GM19025 (cell line): ENCODE results near the gene TAF4.

Experiments
- ATAC-seq: cut with Tn5 transposase; IDR thresholded peaks from one replicate; pipeline ENCODE4 v1.9.1; 2021; ENCODE audit warnings: mild to moderate bottlenecking, low read depth, moderate library complexity; ENCODE audit not compliant: unreplicated experiment

Gene TAF4

GRCh38 chr20:61936701-61937131, 129.0 kb downstream of the TAF4 start:
- ATAC-seq, result no peak

- no peak for ATAC-seq
Observed at GRCh38 chr20:61935926-61936700, 129.6 kb downstream of the TAF4 start.

- ATAC-seq, result no peak
Observed at GRCh38 chr20:61934716-61935530, 130.8 kb downstream of the TAF4 start.

- ATAC-seq, result no peak
Observed at GRCh38 chr20:61933951-61934715, 131.5 kb downstream of the TAF4 start.

GRCh38 chr20:61933481-61933950, 132.2 kb downstream of the TAF4 start:
- ATAC-seq, result no peak

GRCh38 chr20:61932711-61933480, 132.8 kb downstream of the TAF4 start:
- no peak for ATAC-seq

- ATAC-seq, result no peak
Observed at GRCh38 chr20:61932199-61932592, 133.5 kb downstream of the TAF4 start.

GRCh38 chr20:61931476-61932198, 134.0 kb downstream of the TAF4 start:
- ATAC-seq, result no peak

- ATAC-seq, result no peak
Observed at GRCh38 chr20:61930776-61931475, 134.8 kb downstream of the TAF4 start.

- no peak for ATAC-seq
Observed at GRCh38 chr20:61929971-61930666, 135.6 kb downstream of the TAF4 start.

- no peak for ATAC-seq
Observed at GRCh38 chr20:61929561-61929960, 136.1 kb downstream of the TAF4 start.

- ATAC-seq, result no peak
Observed at GRCh38 chr20:61927826-61928541, 137.7 kb downstream of the TAF4 start.

- no peak for ATAC-seq
Observed at GRCh38 chr20:61927193-61927825, 138.4 kb downstream of the TAF4 start.

- no peak for ATAC-seq
Observed at GRCh38 chr20:61926796-61927192, 138.9 kb downstream of the TAF4 start.

GRCh38 chr20:61926253-61926613, 139.4 kb downstream of the TAF4 start:
- no peak for ATAC-seq

- ATAC-seq, result no peak
Observed at GRCh38 chr20:61925555-61926252, 140.0 kb downstream of the TAF4 start.
